ENCODE results near the gene GATA5.

GRCh38 chr20:62472138-62472940, 3.5 kb downstream of the GATA5 start:
- TF ChIP-seq CTCF (IDR thresholded peaks at IDR 0.05; ENCODE audit: insufficient read depth, low read length, poor library complexity, severe bottlenecking) (no peak), EZH2phosphoT487 (conservative IDR thresholded peaks at IDR 0.05; ENCODE audit: low read length) (no peak)

Measured in SU-DHL-6 (cell line).